ENCODE results near the gene GABPB2. TPM values are rescaled to one million over a fixed set of nuclear protein-coding genes. Genes with fewer than 3 reads are reported as not detected.

The GABPB2 gene
- total RNA-seq, 1 experiment from 2014 or later: 2.0 TPM

- Mint-ChIP-seq H3K9me3 (ENCODE audit: unreplicated experiment) (no peaks in the 10 kb centered on the region), H3K4me3 (ENCODE audit: unreplicated experiment) (no peak overlapping the region), H3K36me3 (ENCODE audit: insufficient read depth, unreplicated experiment) (peaks cover 88% of the 10 kb centered on the region), H3K27ac (ENCODE audit: unreplicated experiment) (peak overlapping the region; percentile 21), H3K4me1 (ENCODE audit: low read depth, unreplicated experiment) (peaks cover 41% of the 10 kb centered on the region), H3K27me3 (ENCODE audit: insufficient read depth, unreplicated experiment) (no peaks in the 10 kb centered on the region)
- no TSS peak for BruUV-seq (replicated peaks)
- Histone ChIP-seq H3K9me3 (no peaks in the 10 kb centered on the region), H3K4me1 (peaks cover 17% of the 10 kb centered on the region), H3K4me3 (ENCODE audit: low read depth, low read length) (no peak overlapping the region), H3K36me3 (ENCODE audit: control insufficient read depth, insufficient read depth, low read length) (peaks cover 11% of the 10 kb centered on the region), H3K27me3 (replicated peaks; ENCODE audit: control insufficient read depth, insufficient read depth, low read length) (no peaks in the 10 kb centered on the region)
- no peak for DNase-seq
- POLR2A ChIA-PET: no interaction called here
- CTCF ChIA-PET: no interaction called here
- intact Hi-C loops (cut with micrococcal nuclease; ENCODE audit: unreplicated experiment): no loop called here
- TF ChIP-seq CTCF (IDR thresholded peaks at IDR 0.05; ENCODE audit: insufficient read depth in 1 of 2, low read depth in 1 of 2, low read length in 1 of 2, severe bottlenecking in 1 of 2, unreplicated experiment in 1 of 2): no peak
Observed at GRCh38 chr1:151054971-151055547, 15.5 kb upstream of the GABPB2 start.

- Mint-ChIP-seq H3K36me3 (ENCODE audit: insufficient read depth, unreplicated experiment) (peaks cover 88% of the 10 kb centered on the region), H3K4me1 (ENCODE audit: low read depth, unreplicated experiment) (peaks cover 46% of the 10 kb centered on the region), H3K27ac (ENCODE audit: unreplicated experiment) (peak overlapping the region; percentile 21), H3K27me3 (ENCODE audit: insufficient read depth, unreplicated experiment) (no peaks in the 10 kb centered on the region), H3K9me3 (ENCODE audit: unreplicated experiment) (no peaks in the 10 kb centered on the region), H3K4me3 (ENCODE audit: unreplicated experiment) (no peak overlapping the region)
- CTCF ChIA-PET: interaction anchor here (0.6 kb wide), 1 partner anchor 50 kb away, joined by 3 read pairs; no protein-coding TSS in a partner anchor
- POLR2A ChIA-PET: no interaction called here
- H3K4me3 ChIP-seq (ENCODE audit: low read depth, low read length): no peak overlapping the region
- peaks cover 17% of the 10 kb centered on the region for H3K4me1 ChIP-seq
- intact Hi-C loops (cut with micrococcal nuclease; ENCODE audit: unreplicated experiment): no loop called here
- DNase-seq: no peak
- BruUV-seq (replicated peaks): no TSS peak
- H3K9me3 ChIP-seq: no peaks in the 10 kb centered on the region
- peaks cover 11% of the 10 kb centered on the region for H3K36me3 ChIP-seq (ENCODE audit: control insufficient read depth, insufficient read depth, low read length)
- TF ChIP-seq CTCF (IDR thresholded peaks at IDR 0.05; ENCODE audit: insufficient read depth in 1 of 2, low read depth in 1 of 2, low read length in 1 of 2, severe bottlenecking in 1 of 2, unreplicated experiment in 1 of 2): no peak
- no peaks in the 10 kb centered on the region for H3K27me3 ChIP-seq (replicated peaks; ENCODE audit: control insufficient read depth, insufficient read depth, low read length)
Observed at GRCh38 chr1:151055581-151055980, 15.0 kb upstream of the GABPB2 start.

- H3K9me3 ChIP-seq: no peaks in the 10 kb centered on the region
- no peaks in the 10 kb centered on the region for H3K27me3 Mint-ChIP-seq (ENCODE audit: insufficient read depth, unreplicated experiment)
- intact Hi-C loops (cut with micrococcal nuclease; ENCODE audit: unreplicated experiment): no loop called here
- peaks cover 11% of the 10 kb centered on the region for H3K36me3 ChIP-seq (ENCODE audit: control insufficient read depth, insufficient read depth, low read length)
- TF ChIP-seq CTCF (IDR thresholded peaks at IDR 0.05; ENCODE audit: insufficient read depth in 1 of 2, low read depth in 1 of 2, low read length in 1 of 2, severe bottlenecking in 1 of 2, unreplicated experiment in 1 of 2): no peak
- H3K27me3 ChIP-seq (replicated peaks; ENCODE audit: control insufficient read depth, insufficient read depth, low read length): no peaks in the 10 kb centered on the region
- H3K27ac Mint-ChIP-seq (ENCODE audit: unreplicated experiment): peak overlapping the region; percentile 16
- BruUV-seq (replicated peaks): no TSS peak
- H3K4me3 ChIP-seq (ENCODE audit: low read depth, low read length): no peak overlapping the region
- H3K4me3 Mint-ChIP-seq (ENCODE audit: unreplicated experiment): peak overlapping the region; percentile 88
- ChIA-PET CTCF (interaction anchor here (0.6 kb wide), 1 partner anchor 50 kb away, joined by 3 read pairs; no protein-coding TSS in a partner anchor), POLR2A (no interaction called here)
- no peak for DNase-seq
- peaks cover 52% of the 10 kb centered on the region for H3K4me1 Mint-ChIP-seq (ENCODE audit: low read depth, unreplicated experiment)
- peaks cover 17% of the 10 kb centered on the region for H3K4me1 ChIP-seq
- H3K36me3 Mint-ChIP-seq (ENCODE audit: insufficient read depth, unreplicated experiment): peaks cover 84% of the 10 kb centered on the region
- H3K9me3 Mint-ChIP-seq (ENCODE audit: unreplicated experiment): no peaks in the 10 kb centered on the region
Observed at GRCh38 chr1:151056149-151056548, 14.4 kb upstream of the GABPB2 start.
